ENCODE results near the gene TMEM120B. TPM values are rescaled to one million over a fixed set of nuclear protein-coding genes. Genes with fewer than 3 reads are reported as not detected.
A peak's percentile ranks its signal among the peaks of the same experiment; 100 is the strongest.

Gene TMEM120B
- polyA plus RNA-seq, 1 donor from 2014 or later: 2.7 TPM

DNA sequence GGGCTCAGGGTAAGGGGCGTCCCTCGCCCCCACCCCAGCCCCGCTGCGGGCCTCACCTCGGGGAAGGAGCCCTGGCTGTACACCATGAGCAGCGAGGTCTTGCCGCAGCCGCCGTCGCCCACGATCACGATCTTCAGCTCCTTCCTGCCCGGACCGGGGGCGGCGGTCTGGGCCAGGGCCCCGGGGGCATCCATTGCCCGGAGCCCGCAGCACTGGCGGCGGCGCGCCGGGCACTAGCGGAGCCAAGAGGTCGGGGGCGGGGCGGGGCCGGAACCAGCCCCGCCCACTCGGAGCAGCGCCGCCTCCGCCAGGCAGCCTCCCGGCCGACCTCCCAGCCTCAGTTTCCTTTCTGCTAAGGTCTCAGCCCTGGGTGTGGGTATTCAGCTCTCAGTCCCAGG lies 80.9 kb downstream of the TMEM120B start, which contains the start of gene RHOF:
RHOF (minus strand) TSS at position 249 of the 398 bp plus-strand sequence; CDS start at position 194, 55 bp downstream.
- Mint-ChIP-seq H3K4me1 (peaks cover 34 to 45% (median 42%) of the 10 kb centered on the region in 3 donors), H3K27me3 (no peaks in the 10 kb centered on the region), H3K36me3 (no peaks in the 10 kb centered on the region), H3K27ac (peak within 1 kb of the TSS; percentile 98 to 100 (median 100)), H3K9me3 (no peaks in the 10 kb centered on the region), H3K4me3 (peak within 1 kb of the TSS; percentile 91 to 97 (median 94))

DNA sequence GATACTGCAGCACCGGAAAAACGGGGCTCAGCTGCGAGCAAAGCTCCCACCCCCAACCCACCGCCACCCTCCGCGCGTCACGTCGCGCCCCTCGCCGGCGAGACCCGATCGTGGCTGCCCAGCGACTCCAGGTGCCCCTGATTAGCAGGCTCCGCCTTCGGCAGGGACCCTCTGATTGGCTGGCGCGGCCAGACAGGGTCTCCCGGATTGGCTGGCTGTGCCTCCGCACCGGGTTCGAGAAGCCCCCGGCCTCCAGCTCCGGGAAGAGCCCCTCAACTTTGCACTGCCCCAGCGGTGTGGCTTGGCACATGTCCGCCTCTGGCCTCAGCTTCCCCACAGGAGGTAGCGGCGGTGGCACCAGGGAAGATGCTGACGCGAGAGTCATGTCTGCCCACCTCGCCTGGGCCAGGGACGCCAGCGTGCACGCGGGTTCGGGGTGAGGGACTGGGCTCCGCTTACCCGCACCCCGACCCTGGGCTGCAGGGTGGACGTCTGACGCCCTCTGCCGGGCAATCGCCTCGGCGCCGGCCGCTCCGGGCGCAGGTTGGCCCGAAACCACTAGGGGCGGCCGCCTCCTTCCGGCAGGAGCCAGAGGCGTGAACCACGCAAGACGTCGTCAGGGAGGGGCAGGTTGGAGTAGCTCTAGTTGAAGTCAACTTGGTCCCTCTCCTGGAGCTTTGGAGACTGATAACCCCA lies 81.4 kb downstream of the TMEM120B start:
- no peaks in the 10 kb centered on the region for H3K27me3 Mint-ChIP-seq

GRCh38 chr12:121794534-121795033 lies 82.0 kb downstream of the TMEM120B start:
- Mint-ChIP-seq H3K4me1 (peaks cover 40 to 45% (median 42%) of the 10 kb centered on the region in 3 donors), H3K27me3 (no peaks in the 10 kb centered on the region), H3K9me3 (no peaks in the 10 kb centered on the region), H3K27ac (peak overlapping the region; percentile 92 to 97 (median 96)), H3K4me3 (peak overlapping the region; percentile 91 to 95 (median 93)), H3K36me3 (no peaks in the 10 kb centered on the region)

More for the DNA sequence above, 81.4 kb downstream of the TMEM120B start:
- H3K36me3 Mint-ChIP-seq: no peaks in the 10 kb centered on the region
- H3K27ac Mint-ChIP-seq: peak overlapping the region; percentile 92 to 97 (median 96)
- peak overlapping the region; percentile 91 to 95 (median 93) for H3K4me3 Mint-ChIP-seq
- peaks cover 38 to 45% (median 38%) of the 10 kb centered on the region in 3 donors for H3K4me1 Mint-ChIP-seq
- no peaks in the 10 kb centered on the region for H3K9me3 Mint-ChIP-seq

- H3K36me3 Mint-ChIP-seq: no peaks in the 10 kb centered on the region
- peaks cover 35 to 39% (median 36%) of the 10 kb centered on the region in 3 donors for H3K4me1 Mint-ChIP-seq
- peak overlapping the region; percentile 92 to 97 (median 96) for H3K27ac Mint-ChIP-seq
- H3K9me3 Mint-ChIP-seq: no peaks in the 10 kb centered on the region
- H3K4me3 Mint-ChIP-seq: peak overlapping the region; percentile 91 to 95 (median 93)
- H3K27me3 Mint-ChIP-seq: no peaks in the 10 kb centered on the region
Observed at GRCh38 chr12:121795034-121795968, 82.7 kb downstream of the TMEM120B start.

GRCh38 chr12:121796855-121797751 lies 84.6 kb downstream of the TMEM120B start:
- no peaks in the 10 kb centered on the region for H3K27me3 Mint-ChIP-seq
- H3K36me3 Mint-ChIP-seq: peaks cover 2% of the 10 kb centered on the region
- no peaks in the 10 kb centered on the region for H3K9me3 Mint-ChIP-seq
- peaks cover 24 to 27% (median 25%) of the 10 kb centered on the region in 3 donors for H3K4me1 Mint-ChIP-seq
- peak overlapping the region; percentile 43 to 88 (median 63) for H3K27ac Mint-ChIP-seq
- peak overlapping the region in 3 of 4 donors; percentile 28 to 86 (median 63) for H3K4me3 Mint-ChIP-seq

- peaks cover 2% of the 10 kb centered on the region for H3K36me3 Mint-ChIP-seq
Observed at GRCh38 chr12:121797937-121798786, 85.6 kb downstream of the TMEM120B start.

DNA sequence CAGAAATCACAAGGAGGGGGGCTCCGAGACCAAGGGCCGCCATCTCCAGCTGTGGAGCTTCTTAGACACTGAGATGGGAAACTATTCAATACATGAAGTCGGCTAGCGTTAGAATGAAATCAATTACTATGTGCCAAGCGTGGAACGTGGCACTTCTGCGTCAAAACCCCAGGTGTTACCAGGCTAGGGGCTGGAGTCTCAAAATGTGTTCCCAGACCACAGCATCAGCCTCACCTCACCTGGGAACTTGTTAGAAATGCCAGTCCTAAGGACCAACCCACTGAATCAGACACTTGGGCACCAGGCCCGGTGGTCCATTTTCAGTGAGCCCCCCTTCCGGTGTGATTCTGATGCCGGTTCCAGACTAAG lies 86.2 kb downstream of the TMEM120B start:
- no peaks in the 10 kb centered on the region for H3K27me3 Mint-ChIP-seq
- H3K4me3 Mint-ChIP-seq: peak overlapping the region; percentile 83 to 94 (median 88)
- H3K4me1 Mint-ChIP-seq: peaks cover 23 to 28% (median 26%) of the 10 kb centered on the region in 3 donors
- H3K9me3 Mint-ChIP-seq: no peaks in the 10 kb centered on the region
- peaks cover 2% of the 10 kb centered on the region for H3K36me3 Mint-ChIP-seq
- peak overlapping the region; percentile 80 to 92 (median 88) for H3K27ac Mint-ChIP-seq

More at GRCh38 chr12:121797937-121798786, 85.6 kb downstream of the TMEM120B start:
- H3K9me3 Mint-ChIP-seq: no peaks in the 10 kb centered on the region
- peaks cover 22 to 27% (median 26%) of the 10 kb centered on the region in 3 donors for H3K4me1 Mint-ChIP-seq
- peak overlapping the region in 3 of 4 donors; percentile 86 to 94 (median 89) for H3K4me3 Mint-ChIP-seq
- H3K27me3 Mint-ChIP-seq: no peaks in the 10 kb centered on the region
- peak overlapping the region; percentile 63 to 92 (median 88) for H3K27ac Mint-ChIP-seq

DNA sequence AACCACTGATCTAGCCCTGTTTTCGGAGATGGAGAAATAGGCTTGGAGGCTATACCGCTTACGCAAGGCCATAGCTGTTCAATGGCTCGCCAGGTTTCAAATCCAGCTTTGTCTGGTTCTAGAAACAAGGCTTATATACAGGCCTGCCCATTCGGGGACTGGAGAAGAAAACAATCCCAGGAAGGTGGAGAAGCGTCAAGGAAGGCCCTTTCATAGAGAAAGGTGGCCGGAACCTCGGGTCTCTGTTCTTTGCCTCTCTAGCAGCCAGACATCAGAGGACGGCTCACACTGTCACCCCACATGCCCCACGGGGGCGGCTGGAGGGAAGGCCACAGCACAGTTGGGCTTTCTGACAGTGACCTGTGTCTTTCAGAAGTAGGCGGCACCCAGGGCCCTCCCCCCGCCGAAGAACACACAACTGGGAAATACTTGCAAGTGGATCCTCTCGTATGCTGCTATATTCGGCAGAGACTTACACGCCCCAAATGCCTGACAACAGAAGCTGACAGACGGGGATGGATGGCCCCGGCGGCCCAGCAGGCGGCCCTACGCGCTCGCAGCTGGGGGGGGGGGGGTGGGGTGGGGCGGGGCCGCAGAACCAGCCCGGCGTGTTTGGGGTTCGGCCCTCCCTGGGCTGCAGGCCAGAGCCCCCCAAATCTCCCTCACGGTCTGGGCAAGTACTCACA lies 86.7 kb downstream of the TMEM120B start:
- peaks cover 2% of the 10 kb centered on the region for H3K36me3 Mint-ChIP-seq
- no peaks in the 10 kb centered on the region for H3K9me3 Mint-ChIP-seq
- H3K4me1 Mint-ChIP-seq: peaks cover 22 to 26% (median 25%) of the 10 kb centered on the region in 3 donors
- no peaks in the 10 kb centered on the region for H3K27me3 Mint-ChIP-seq
- peak overlapping the region; percentile 86 to 92 (median 88) for H3K27ac Mint-ChIP-seq
- peak overlapping the region; percentile 83 to 94 (median 88) for H3K4me3 Mint-ChIP-seq

GRCh38 chr12:121799842-121800693 lies 87.5 kb downstream of the TMEM120B start:
- H3K4me1 Mint-ChIP-seq: peaks cover 16 to 18% (median 18%) of the 10 kb centered on the region in 3 donors
- H3K36me3 Mint-ChIP-seq: peaks cover 2% of the 10 kb centered on the region
- H3K27me3 Mint-ChIP-seq: no peaks in the 10 kb centered on the region
- H3K27ac Mint-ChIP-seq: peak overlapping the region; percentile 86 to 92 (median 88)
- H3K4me3 Mint-ChIP-seq: peak overlapping the region; percentile 83 to 94 (median 84)
- no peaks in the 10 kb centered on the region for H3K9me3 Mint-ChIP-seq

DNA sequence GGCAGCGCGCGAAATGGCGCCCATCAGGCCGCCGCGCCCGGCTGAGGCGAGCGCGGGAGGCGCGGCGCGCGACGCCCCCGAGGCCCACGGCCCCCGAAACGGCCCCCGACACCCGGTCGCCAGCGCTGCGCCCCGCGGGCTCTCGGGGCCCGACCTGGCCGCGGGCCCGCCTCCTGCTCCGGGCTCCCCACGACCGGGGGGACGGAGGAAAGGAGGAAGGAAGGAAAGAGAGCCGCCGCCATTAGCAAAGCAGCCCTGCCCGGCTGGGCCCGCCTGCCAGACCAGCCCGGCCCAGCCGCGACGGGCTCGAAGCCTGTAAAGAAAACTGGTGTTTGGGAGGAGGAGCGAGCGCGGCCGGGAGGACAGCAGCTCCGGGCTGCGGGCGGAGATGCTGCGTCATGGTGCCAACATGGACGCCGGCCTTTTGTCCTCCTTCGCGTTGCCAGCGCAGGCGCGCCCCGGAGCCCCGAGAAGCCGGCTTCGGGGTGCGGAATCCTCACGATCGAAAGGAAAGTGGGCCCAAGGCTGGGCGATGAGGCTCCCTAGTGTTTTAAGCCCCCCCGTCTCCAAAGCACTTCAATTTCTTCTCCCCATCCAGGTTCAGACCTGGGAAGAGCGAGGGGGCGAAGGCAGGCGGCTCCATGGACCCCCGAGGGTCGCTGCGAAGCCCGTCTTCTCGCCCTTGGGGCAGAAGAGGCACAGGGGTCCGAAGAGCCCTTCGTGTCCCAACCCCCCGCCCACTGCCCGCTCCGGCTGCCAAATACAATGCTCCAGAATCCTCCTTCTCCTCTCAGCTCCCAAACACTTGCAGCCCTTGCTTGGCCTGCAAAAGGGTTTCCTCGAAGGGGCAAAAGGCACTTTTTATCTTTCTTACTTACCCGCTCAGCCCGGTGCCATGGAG lies 88.4 kb downstream of the TMEM120B start:
- Mint-ChIP-seq H3K9me3 (no peaks in the 10 kb centered on the region), H3K36me3 (peaks cover 2% of the 10 kb centered on the region), H3K27ac (peak overlapping the region; percentile 97 to 99 (median 98)), H3K4me3 (peak overlapping the region; percentile 89 to 97 (median 95)), H3K4me1 (peaks cover 15 to 20% (median 18%) of the 10 kb centered on the region in 3 donors), H3K27me3 (no peaks in the 10 kb centered on the region)
